Neuron (in vitro differentiated cells): Measurements from ENCODE around the gene FGF1.

Experiments used
- H2AFZ ChIP-seq: one replicate; pipeline ENCODE4 v1.6.1; 2013; ENCODE audit warnings: low read depth, mild to moderate bottlenecking, inconsistent platforms, low read length, moderate library complexity
- H3K27me3 ChIP-seq: one replicate; pipeline ENCODE4 v1.6.1; 2013; ENCODE audit warnings: low read length; ENCODE audit not compliant: insufficient read depth
- H3K36me3 ChIP-seq: one replicate; pipeline ENCODE4 v1.6.1; 2013; ENCODE audit warnings: low read length; ENCODE audit not compliant: insufficient read depth
- H3K4me1 ChIP-seq: one replicate; pipeline ENCODE4 v1.6.1; 2013; ENCODE audit warnings: low read length; ENCODE audit not compliant: insufficient read depth
- H3K4me3 ChIP-seq: 2 replicates; pipeline ENCODE4 v1.5.1; 2013; ENCODE audit warnings: mild to moderate bottlenecking, low read length, moderate library complexity
- H3K9me3 ChIP-seq: one replicate; pipeline ENCODE4 v1.6.1; 2013; ENCODE audit warnings: low read length

Gene FGF1

DNA sequence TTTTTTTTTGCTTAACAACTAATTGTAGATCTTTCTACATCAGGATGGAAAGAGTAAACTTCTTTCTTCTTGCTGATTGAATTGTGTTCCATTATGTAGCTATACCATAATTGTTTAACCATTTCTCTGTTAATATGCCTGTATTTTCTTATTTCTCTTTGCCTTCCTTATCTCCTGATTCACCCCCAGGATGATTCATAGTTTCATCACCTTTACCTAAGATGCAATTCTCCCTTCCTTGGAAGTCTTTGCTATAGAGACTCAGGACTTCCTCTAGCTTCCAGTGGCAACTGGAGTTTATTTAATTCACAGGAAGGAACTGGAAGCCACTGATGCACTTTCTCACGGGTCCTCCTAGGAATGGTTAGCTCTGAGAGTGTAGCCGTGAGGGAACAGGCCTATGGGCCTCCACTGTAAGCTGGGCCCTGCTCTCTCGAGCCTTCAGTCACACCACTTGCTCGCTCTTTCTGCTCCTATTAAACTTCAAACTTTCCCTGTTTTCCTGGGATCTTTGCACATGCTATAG is 83.1 kb downstream of the FGF1 start:
- H3K4me1 ChIP-seq: no peaks in the 10 kb centered on the region
- no peak overlapping the region for H3K4me3 ChIP-seq
- no peaks in the 10 kb centered on the region for H3K27me3 ChIP-seq
- no peak overlapping the region for H2AFZ ChIP-seq
- H3K36me3 ChIP-seq: no peaks in the 10 kb centered on the region
- H3K9me3 ChIP-seq: no peaks in the 10 kb centered on the region

DNA sequence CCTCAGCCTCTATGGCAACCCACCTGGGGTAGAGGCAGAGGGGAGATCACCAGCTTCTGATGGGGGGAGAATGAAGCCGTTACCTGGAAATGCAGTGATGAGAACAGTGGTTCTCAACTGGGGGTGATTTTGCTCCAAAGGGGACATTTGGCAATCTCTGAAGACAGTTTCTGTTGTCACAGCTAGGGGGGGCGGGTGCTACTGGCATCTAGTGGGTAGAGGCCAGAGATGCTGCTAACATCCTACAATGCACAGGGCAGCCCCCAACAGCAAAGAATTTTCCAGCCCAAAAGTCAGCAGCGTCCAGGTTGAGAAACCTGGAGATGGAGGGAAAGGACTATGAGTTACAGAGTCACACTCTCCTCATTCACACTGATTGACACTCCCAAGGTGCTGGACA is 84.5 kb downstream of the FGF1 start:
- H3K36me3 ChIP-seq: no peaks in the 10 kb centered on the region
- H3K4me1 ChIP-seq: no peaks in the 10 kb centered on the region
- H2AFZ ChIP-seq: no peak overlapping the region
- H3K9me3 ChIP-seq: no peaks in the 10 kb centered on the region
- no peak overlapping the region for H3K4me3 ChIP-seq
- H3K27me3 ChIP-seq: no peaks in the 10 kb centered on the region

DNA sequence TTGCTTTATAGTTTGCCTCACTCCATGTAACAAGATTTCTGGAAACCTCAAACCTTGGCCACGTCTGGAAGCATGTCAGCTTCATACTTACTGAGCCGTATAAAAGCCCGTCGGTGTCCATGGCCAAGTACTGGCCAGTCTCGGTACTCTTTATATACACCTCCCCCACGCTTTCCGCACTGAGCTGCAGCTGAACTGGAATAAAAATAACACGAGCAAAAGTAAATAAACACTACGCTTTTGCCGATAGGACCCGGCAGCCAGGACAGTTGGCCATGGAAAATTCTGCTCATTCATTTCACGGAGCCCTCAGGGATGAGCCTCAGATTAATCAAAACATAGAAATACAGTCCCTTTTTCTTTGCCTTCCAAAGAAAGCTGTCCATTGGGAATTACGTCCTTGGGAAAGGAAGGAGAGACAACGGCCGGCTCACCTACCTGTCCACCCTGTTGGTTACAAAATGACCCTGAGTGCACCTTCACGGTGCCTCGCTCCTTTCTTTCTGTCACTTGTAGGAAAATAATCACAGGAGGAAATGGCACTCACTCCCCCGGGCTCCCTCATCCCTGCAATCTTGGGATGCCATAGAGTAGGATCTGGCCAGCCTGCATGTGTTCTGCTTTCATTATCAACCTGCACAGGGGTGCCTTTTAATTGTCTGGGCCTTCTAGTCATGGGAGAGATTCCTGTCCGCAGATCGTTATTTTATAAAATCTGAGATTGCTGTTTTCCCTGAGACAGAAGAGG is 85.1 kb downstream of the FGF1 start:
- no peaks in the 10 kb centered on the region for H3K4me1 ChIP-seq
- no peaks in the 10 kb centered on the region for H3K9me3 ChIP-seq
- no peaks in the 10 kb centered on the region for H3K27me3 ChIP-seq
- no peak overlapping the region for H3K4me3 ChIP-seq
- H2AFZ ChIP-seq: no peak overlapping the region
- H3K36me3 ChIP-seq: no peaks in the 10 kb centered on the region

DNA sequence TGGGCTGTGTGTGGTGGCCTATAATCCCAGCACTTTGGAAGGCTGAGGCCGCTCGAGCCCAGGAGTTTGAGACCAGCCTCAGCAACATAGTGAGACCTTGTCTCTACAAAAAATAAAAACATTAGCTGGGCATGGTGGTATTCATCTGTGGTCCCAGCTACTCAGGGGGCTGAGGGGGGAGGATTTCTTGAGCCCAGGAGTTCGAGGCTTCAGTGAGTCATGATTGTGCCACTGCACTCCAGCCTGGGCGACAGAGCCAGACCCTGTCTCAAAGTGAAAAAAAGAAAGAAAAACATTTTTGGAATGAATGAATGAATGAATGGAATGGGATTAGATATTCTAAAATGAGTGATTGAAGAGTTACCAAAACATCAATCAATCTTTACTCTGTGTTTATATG is 85.8 kb downstream of the FGF1 start:
- Histone ChIP-seq H2AFZ (no peak overlapping the region), H3K36me3 (no peaks in the 10 kb centered on the region), H3K27me3 (no peaks in the 10 kb centered on the region), H3K4me1 (no peaks in the 10 kb centered on the region), H3K9me3 (no peaks in the 10 kb centered on the region), H3K4me3 (no peak overlapping the region)

- H3K27me3 ChIP-seq: no peaks in the 10 kb centered on the region
- no peaks in the 10 kb centered on the region for H3K9me3 ChIP-seq
- no peak overlapping the region for H2AFZ ChIP-seq
- no peaks in the 10 kb centered on the region for H3K4me1 ChIP-seq
- no peak overlapping the region for H3K4me3 ChIP-seq
- H3K36me3 ChIP-seq: no peaks in the 10 kb centered on the region
These were observed 87.6 kb downstream of the FGF1 start for GRCh38 chr5:142598338-142598700.

- H3K36me3 ChIP-seq: no peaks in the 10 kb centered on the region
- H3K4me3 ChIP-seq: no peak overlapping the region
- H3K27me3 ChIP-seq: no peaks in the 10 kb centered on the region
These were observed 88.1 kb downstream of the FGF1 start for GRCh38 chr5:142597546-142598337.

GRCh38 chr5:142597025-142597424 is 88.9 kb downstream of the FGF1 start:
- Histone ChIP-seq H3K4me1 (no peaks in the 10 kb centered on the region), H2AFZ (no peak overlapping the region), H3K4me3 (no peak overlapping the region), H3K27me3 (no peaks in the 10 kb centered on the region), H3K36me3 (no peaks in the 10 kb centered on the region), H3K9me3 (no peaks in the 10 kb centered on the region)

More at GRCh38 chr5:142597546-142598337, 88.1 kb downstream of the FGF1 start:
- Histone ChIP-seq H2AFZ (no peak overlapping the region), H3K4me1 (no peaks in the 10 kb centered on the region), H3K9me3 (no peaks in the 10 kb centered on the region)

GRCh38 chr5:142592365-142592764 is 93.5 kb downstream of the FGF1 start:
- Histone ChIP-seq H3K9me3 (no peaks in the 10 kb centered on the region), H2AFZ (no peak overlapping the region), H3K4me3 (no peak overlapping the region), H3K4me1 (peaks cover 5% of the 10 kb centered on the region), H3K27me3 (no peaks in the 10 kb centered on the region), H3K36me3 (no peaks in the 10 kb centered on the region)

DNA sequence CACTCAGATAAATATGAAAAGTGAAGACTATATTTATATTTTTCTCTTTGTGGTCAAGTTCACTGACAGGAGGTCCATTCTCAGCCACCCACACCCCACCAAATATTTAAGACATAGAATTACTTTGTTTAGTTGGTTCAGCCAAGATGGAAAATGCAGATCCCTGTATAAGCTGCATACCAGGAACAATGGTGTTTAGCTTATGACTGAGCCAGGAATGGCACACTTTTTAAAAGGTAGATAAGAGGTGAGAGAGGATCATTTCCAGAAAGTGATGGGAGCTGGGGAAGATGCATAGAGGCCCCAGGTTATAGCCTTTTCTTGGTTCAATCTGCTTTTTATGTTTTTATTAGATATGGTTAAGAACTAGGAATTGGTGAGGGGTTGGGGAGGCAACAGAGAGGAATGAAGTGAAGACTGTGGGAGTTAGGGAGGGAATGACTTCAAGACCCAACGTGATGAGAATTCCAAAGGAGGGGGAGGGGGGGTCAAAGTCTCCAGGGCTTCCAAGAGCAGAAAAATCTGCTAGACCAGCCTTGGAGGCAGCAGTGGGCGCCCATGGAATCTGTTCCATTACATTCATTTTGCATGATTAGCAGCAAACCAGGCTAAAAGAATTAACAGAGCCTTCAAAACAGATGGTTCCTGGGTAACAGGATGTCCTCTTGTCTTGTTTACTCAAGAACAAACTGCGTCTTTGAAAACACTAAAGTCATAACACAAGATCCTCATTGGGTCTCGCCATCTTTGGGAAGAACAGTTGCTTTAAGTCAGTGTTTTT is 95.2 kb downstream of the FGF1 start:
- no peak overlapping the region for H3K4me3 ChIP-seq
- H3K36me3 ChIP-seq: no peaks in the 10 kb centered on the region
- H3K27me3 ChIP-seq: no peaks in the 10 kb centered on the region
- no peak overlapping the region for H2AFZ ChIP-seq
- H3K4me1 ChIP-seq: peaks cover 5% of the 10 kb centered on the region
- H3K9me3 ChIP-seq: no peaks in the 10 kb centered on the region

DNA sequence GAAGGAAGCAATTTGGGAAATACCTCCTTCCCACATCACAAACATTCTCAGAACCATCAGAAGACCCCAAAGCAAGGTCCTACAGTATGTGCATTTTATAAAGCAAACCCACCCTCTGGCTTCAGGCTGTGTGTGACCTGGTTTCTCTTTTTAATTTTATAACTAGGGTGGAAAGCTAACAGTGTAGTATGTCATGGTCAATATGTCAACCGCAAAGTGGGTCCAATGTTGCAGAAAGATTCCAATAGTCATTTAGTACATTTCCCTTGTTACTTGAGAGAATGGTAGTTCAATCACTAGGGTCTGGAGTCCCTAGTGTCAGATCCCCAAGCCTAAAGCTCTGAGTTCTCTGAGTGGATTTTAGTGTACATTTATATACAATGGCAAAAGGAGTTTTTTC is 96.2 kb downstream of the FGF1 start:
- H3K4me1 ChIP-seq: peaks cover 5% of the 10 kb centered on the region
- no peaks in the 10 kb centered on the region for H3K9me3 ChIP-seq
- H3K27me3 ChIP-seq: no peaks in the 10 kb centered on the region
- H3K36me3 ChIP-seq: no peaks in the 10 kb centered on the region
- no peak overlapping the region for H3K4me3 ChIP-seq
- no peak overlapping the region for H2AFZ ChIP-seq

- Histone ChIP-seq H2AFZ (no peak overlapping the region), H3K36me3 (no peaks in the 10 kb centered on the region), H3K4me3 (no peak overlapping the region), H3K9me3 (no peaks in the 10 kb centered on the region), H3K4me1 (peaks cover 5% of the 10 kb centered on the region), H3K27me3 (no peaks in the 10 kb centered on the region)
These were observed 98.4 kb downstream of the FGF1 start for GRCh38 chr5:142587354-142587965.

DNA sequence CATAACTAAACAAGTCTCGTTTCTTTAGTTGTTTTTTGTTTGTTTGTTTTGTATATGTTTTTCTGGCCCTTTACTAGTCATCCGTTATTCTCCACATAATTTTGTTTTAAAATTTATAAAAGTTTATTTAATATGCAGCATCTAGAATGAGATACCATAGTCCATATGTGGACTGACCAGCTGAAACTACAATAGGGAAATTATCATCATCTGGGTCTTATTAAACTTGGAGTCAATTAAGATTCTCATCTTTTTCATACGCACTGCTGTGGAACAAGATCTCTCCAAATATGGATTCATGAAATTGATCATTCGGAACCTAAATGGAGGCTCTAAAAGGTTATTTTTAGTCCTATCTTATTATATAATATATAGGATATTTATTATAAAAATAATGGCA is 99.3 kb downstream of the FGF1 start:
- Histone ChIP-seq H3K36me3 (no peaks in the 10 kb centered on the region), H3K4me1 (peaks cover 5% of the 10 kb centered on the region), H2AFZ (no peak overlapping the region), H3K9me3 (no peaks in the 10 kb centered on the region), H3K27me3 (no peaks in the 10 kb centered on the region), H3K4me3 (no peak overlapping the region)
